DND-41 (cell line): ENCODE data around the gene RAI1.

ENCODE experiments used
- ATAC-seq: fragments of 200-7000 bp; cut with Tn5 transposase; 3 replicates; pipeline ENCODE4 v1.9.1; 2021; ENCODE audit warnings: low read depth; ENCODE audit not compliant: insufficient read depth
- DNase-seq: peaks from one replicate; pipeline ENCODE4 v3.0.0-alpha.2; 2020
- H2AFZ ChIP-seq: 2 replicates; pipeline ENCODE4 v1.6.0; 2012; ENCODE audit warnings: low read depth, low read length
- H3K27ac ChIP-seq: 2 replicates; pipeline ENCODE4 v1.5.1; 2012; ENCODE audit warnings: low read length, inconsistent platforms
- H3K27me3 ChIP-seq: fragments of 200-600 bp; sonication (generic); 2 replicates; pipeline ENCODE4 v1.6.0; 2012; ENCODE audit warnings: low read length, mild to moderate bottlenecking, inconsistent platforms; ENCODE audit not compliant: insufficient read depth, poor library complexity
- H3K36me3 ChIP-seq: 2 replicates; pipeline ENCODE4 v1.5.1; 2012; ENCODE audit warnings: low read length, inconsistent platforms; ENCODE audit not compliant: insufficient read depth
- H3K4me1 ChIP-seq: 2 replicates; pipeline ENCODE4 v1.5.1; 2012; ENCODE audit warnings: mild to moderate bottlenecking, low read length; ENCODE audit not compliant: insufficient read depth
- H3K4me2 ChIP-seq: 2 replicates; pipeline ENCODE4 v1.6.0; 2012; ENCODE audit warnings: mild to moderate bottlenecking, moderate library complexity, low read length, inconsistent platforms; ENCODE audit not compliant: insufficient read depth
- H3K4me3 ChIP-seq, 2 experiments: fragments of 200-600 bp in 1 of 2; shearing (Covaris generic) in 1 of 2; 2 replicates each; pipeline ENCODE4 v1.5.1; 2012 to 2016; ENCODE audit warnings: inconsistent platforms in 2 of 2, low read length in 2 of 2, mild to moderate bottlenecking in 2 of 2, low read depth in 1 of 2, moderate library complexity in 1 of 2
- H3K79me2 ChIP-seq: 2 replicates; pipeline ENCODE4 v1.6.0; 2012; ENCODE audit warnings: low read length, inconsistent platforms; ENCODE audit not compliant: insufficient read depth
- H3K9ac ChIP-seq: 2 replicates; pipeline ENCODE4 v1.6.0; 2012; ENCODE audit warnings: low read depth, mild to moderate bottlenecking, inconsistent platforms, low read length, moderate library complexity
- H3K9me3 ChIP-seq: 2 replicates; pipeline ENCODE4 v1.5.1; 2012; ENCODE audit warnings: low read length, moderate library complexity, mild to moderate bottlenecking, inconsistent platforms; ENCODE audit not compliant: insufficient read depth, severe bottlenecking
- H4K20me1 ChIP-seq: 2 replicates; pipeline ENCODE4 v1.6.0; 2012; ENCODE audit warnings: low read length; ENCODE audit not compliant: insufficient read depth
- EZH2 ChIP-seq: IDR thresholded peaks from 3 replicates; pipeline ENCODE4 v1.6.1; 2012; ENCODE audit warnings: borderline replicate concordance, low read depth, mild to moderate bottlenecking, moderate library complexity, low read length, inconsistent platforms; ENCODE audit not compliant: severe bottlenecking
- TF ChIP-seq, protein P1 (sequence below): IDR thresholded peaks from 2 replicates; pipeline ENCODE4 v1.5.1; 2012; ENCODE audit warnings: borderline replicate concordance, low read length, moderate library complexity, mild to moderate bottlenecking; ENCODE audit not compliant: poor library complexity, severe bottlenecking; ENCODE audit errors: extremely low read depth

The RAI1 gene

DNA sequence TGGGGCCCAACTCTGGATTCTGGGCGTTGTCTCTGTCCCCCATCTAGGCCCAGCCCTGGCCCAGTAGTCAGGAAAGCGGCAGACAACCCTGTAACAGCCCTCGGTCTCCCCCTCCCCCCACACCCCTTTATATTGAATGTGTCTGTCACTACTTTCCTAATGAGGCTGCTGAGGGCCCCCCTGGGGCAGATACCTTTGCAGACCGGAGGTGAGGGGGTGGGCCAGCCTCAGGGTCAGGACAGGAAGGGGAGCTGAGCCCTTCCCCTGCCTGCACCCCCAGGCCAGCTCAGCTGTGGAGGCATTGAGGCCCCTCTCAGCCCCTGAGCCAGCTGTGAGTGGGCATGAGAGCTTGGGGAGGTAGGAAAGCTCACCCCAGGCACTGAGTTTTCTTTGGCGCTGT lies 17.1 kb downstream of the RAI1 start:
- no peak overlapping the region for H3K4me3 ChIP-seq
- no peak for DNase-seq
- no peak overlapping the region for H2AFZ ChIP-seq
- H3K27me3 ChIP-seq = no peaks in the 10 kb centered on the region
- peaks cover 97% of the 10 kb centered on the region for H3K79me2 ChIP-seq
- H3K4me2 ChIP-seq = no peak overlapping the region
- H3K9me3 ChIP-seq = no peaks in the 10 kb centered on the region
- H4K20me1 ChIP-seq = peaks cover 86% of the 10 kb centered on the region
- peaks cover 21% of the 10 kb centered on the region for H3K36me3 ChIP-seq
- no peak for TF ChIP-seq EZH2
- TF ChIP-seq, protein P1, sequence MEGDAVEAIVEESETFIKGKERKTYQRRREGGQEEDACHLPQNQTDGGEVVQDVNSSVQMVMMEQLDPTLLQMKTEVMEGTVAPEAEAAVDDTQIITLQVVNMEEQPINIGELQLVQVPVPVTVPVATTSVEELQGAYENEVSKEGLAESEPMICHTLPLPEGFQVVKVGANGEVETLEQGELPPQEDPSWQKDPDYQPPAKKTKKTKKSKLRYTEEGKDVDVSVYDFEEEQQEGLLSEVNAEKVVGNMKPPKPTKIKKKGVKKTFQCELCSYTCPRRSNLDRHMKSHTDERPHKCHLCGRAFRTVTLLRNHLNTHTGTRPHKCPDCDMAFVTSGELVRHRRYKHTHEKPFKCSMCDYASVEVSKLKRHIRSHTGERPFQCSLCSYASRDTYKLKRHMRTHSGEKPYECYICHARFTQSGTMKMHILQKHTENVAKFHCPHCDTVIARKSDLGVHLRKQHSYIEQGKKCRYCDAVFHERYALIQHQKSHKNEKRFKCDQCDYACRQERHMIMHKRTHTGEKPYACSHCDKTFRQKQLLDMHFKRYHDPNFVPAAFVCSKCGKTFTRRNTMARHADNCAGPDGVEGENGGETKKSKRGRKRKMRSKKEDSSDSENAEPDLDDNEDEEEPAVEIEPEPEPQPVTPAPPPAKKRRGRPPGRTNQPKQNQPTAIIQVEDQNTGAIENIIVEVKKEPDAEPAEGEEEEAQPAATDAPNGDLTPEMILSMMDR = no peak
- no peak overlapping the region for H3K27ac ChIP-seq
- H3K9ac ChIP-seq = no peak overlapping the region
- peaks cover 23% of the 10 kb centered on the region for H3K4me1 ChIP-seq
- ATAC-seq = no peak

DNA sequence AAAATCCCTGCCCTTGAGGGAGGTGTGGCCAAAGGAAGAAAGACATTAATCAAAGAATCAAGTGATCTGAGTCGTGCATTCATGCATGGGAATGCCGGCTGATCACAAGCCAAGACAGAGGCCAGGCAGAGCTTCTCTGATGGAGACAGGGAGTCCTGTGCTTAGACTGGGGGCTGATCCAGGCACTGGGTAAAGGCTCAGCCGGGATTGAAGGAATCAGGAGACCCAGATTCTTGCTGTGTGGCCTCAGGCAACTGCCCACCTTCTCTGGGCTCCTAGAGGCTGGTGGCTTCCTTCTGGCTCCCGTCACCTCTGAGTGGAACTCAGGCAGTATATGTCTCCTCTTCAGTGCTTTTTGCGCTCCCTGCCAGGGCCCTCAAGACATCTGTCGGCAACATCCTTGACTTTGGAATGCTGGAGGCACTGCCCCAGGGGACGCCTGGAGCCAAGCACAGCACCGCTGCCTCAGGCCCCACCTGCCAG lies 17.7 kb downstream of the RAI1 start:
- Histone ChIP-seq H3K4me1 (peaks cover 17% of the 10 kb centered on the region), H3K27me3 (no peaks in the 10 kb centered on the region), H3K4me3 (no peak overlapping the region), H3K79me2 (peaks cover 97% of the 10 kb centered on the region), H3K27ac (no peak overlapping the region), H3K4me2 (no peak overlapping the region), H4K20me1 (peaks cover 91% of the 10 kb centered on the region), H3K9ac (no peak overlapping the region), H3K36me3 (peaks cover 22% of the 10 kb centered on the region), H3K9me3 (no peaks in the 10 kb centered on the region), H2AFZ (no peak overlapping the region)
- ATAC-seq (no peak), DNase-seq (no peak)
- TF ChIP-seq EZH2 = no peak
- TF ChIP-seq, protein P1 = no peak

DNA sequence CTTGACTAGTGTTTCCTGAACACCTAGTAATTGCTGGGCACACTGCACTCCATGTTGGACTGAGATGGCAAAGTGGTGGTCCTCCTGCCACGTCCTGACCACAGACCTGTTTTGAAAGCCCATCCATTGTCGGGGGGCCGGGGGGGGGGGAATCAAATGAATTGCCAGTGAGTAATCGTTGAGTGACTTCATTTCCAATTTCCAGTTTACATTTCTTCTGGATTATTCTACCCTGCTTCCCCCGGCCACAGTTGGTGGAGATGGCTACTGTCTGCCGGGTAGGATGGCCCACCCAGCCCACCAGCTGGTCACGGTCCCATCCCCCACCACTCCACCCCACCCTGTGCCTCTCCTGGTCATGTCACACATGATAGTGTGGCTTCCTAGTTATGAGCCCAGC lies 18.2 kb downstream of the RAI1 start:
- TF ChIP-seq, protein P1 = no peak
- TF ChIP-seq EZH2 = no peak
- peaks cover 98% of the 10 kb centered on the region for H3K79me2 ChIP-seq
- peaks cover 13% of the 10 kb centered on the region for H3K4me1 ChIP-seq
- H3K36me3 ChIP-seq = peaks cover 27% of the 10 kb centered on the region
- ATAC-seq = no peak
- H3K27ac ChIP-seq = no peak overlapping the region
- no peak overlapping the region for H2AFZ ChIP-seq
- DNase-seq = no peak
- H4K20me1 ChIP-seq = peaks cover 97% of the 10 kb centered on the region
- H3K9ac ChIP-seq = no peak overlapping the region
- H3K9me3 ChIP-seq = no peaks in the 10 kb centered on the region
- no peak overlapping the region for H3K4me2 ChIP-seq
- H3K27me3 ChIP-seq = no peaks in the 10 kb centered on the region
- no peak overlapping the region for H3K4me3 ChIP-seq
